Neural cell (in vitro differentiated cells): ENCODE data around the gene SFXN3.
"Not testable (repeated sequence)": the region's sequence is repeated elsewhere in the genome, so short reads cannot be mapped to it uniquely, and the experiment has no call there.

Experiments
- CTCF ChIP-seq: fragments of 450-650 bp; IDR thresholded peaks from 2 replicates; pipeline ENCODE4 v1.5.1; 2014; ENCODE audit warnings: antibody characterized with exemption, mild to moderate bottlenecking, moderate library complexity; ENCODE audit not compliant: poor library complexity, severe bottlenecking
- EP300 ChIP-seq: fragments of 450-650 bp; conservative IDR thresholded peaks from 2 replicates; pipeline ENCODE4 v1.6.1; 2014; ENCODE audit warnings: antibody characterized with exemption, mild to moderate bottlenecking, moderate library complexity; ENCODE audit not compliant: poor library complexity, severe bottlenecking
- EZH2 ChIP-seq: fragments of 200-600, 300-800 bp; shearing (Covaris generic), sonication (generic); IDR thresholded peaks from 2 replicates; pipeline ENCODE4 v1.6.1; 2014; ENCODE audit warnings: antibody characterized with exemption, low read length, borderline replicate concordance, mild to moderate bottlenecking; ENCODE audit not compliant: insufficient read depth, poor library complexity, severe bottlenecking
- RAD21 ChIP-seq: fragments of 450-650 bp; conservative IDR thresholded peaks from 2 replicates; pipeline ENCODE4 v1.6.1; 2014; ENCODE audit warnings: antibody characterized with exemption, mild to moderate bottlenecking, moderate library complexity
- SMC3 ChIP-seq: fragments of 450-650 bp; conservative IDR thresholded peaks from 2 replicates; pipeline ENCODE4 v1.6.1; 2014; ENCODE audit warnings: antibody characterized with exemption, mild to moderate bottlenecking, moderate library complexity; ENCODE audit not compliant: poor library complexity

- TF ChIP-seq CTCF, EZH2, SMC3, RAD21, EP300: not testable (repeated sequence)
Observed at GRCh38 chr10:101034404-101034803, 3.4 kb downstream of the SFXN3 start.
